Upper lobe of left lung (tissue), 6 donors: ENCODE results near the gene MYO9B. TPM values are rescaled to one million over a fixed set of nuclear protein-coding genes. Genes with fewer than 3 reads are reported as not detected.
A peak's percentile ranks its signal among the peaks of the same experiment; 100 is the strongest.

Experiments
- ATAC-seq, 2 donors: fragments of 200-7000 bp; cut with Tn5 transposase; one replicate each; pipeline ENCODE4 v1.9.1; 2022; ENCODE audit warnings: mild to moderate bottlenecking in 2 of 2, moderate library complexity in 2 of 2; ENCODE audit not compliant: low FRiP score in 2 of 2
- DNase-seq, 2 donors: peaks; one replicate each; pipeline ENCODE4 v3.0.0-alpha.2; 2019 to 2020
- H3K27ac ChIP-seq, 4 donors: fragments of 200-600 bp; sonication (generic); one replicate each; pipeline ENCODE4 v1.5.1; 2016 to 2019
- H3K27me3 ChIP-seq, 4 donors: fragments of 200-600 bp; sonication (generic); one replicate each; pipeline ENCODE4 v1.5.1; 2017 to 2019
- H3K36me3 ChIP-seq, 4 donors: fragments of 200-600 bp; sonication (generic); one replicate each; pipeline ENCODE4 v1.5.1; 2016 to 2019
- H3K4me1 ChIP-seq, 4 donors: fragments of 200-600 bp; sonication (generic); one replicate each; pipeline ENCODE4 v1.5.1; 2018 to 2019
- H3K4me3 ChIP-seq, 4 donors: fragments of 200-600 bp; sonication (generic); one replicate each; pipeline ENCODE4 v1.5.1; 2017 to 2019; ENCODE audit warnings: mild to moderate bottlenecking in 2 of 4, moderate library complexity in 1 of 4
- H3K9me3 ChIP-seq, 4 donors: fragments of 200-600 bp; sonication (generic); one replicate each; pipeline ENCODE4 v1.5.1; 2018 to 2019
- CTCF ChIP-seq, 6 experiments: fragments of 450-650 bp in 4 of 6; fragments of 200-600 bp in 2 of 6; sonication (generic) in 2 of 6; IDR thresholded peaks; one replicate each; pipeline ENCODE4 v1.5.1; 2016 to 2019; ENCODE audit warnings: antibody characterized with exemption in 6 of 6
- EP300 ChIP-seq, 4 donors: sonication (generic); formaldehyde crosslinking; IDR thresholded peaks; one replicate each; pipeline ENCODE4 v1.5.1; 2017; ENCODE audit warnings: antibody characterized with exemption in 4 of 4, control low read depth in 2 of 4
- POLR2A ChIP-seq, 4 donors: fragments of 450-650 bp; IDR thresholded peaks; one replicate each; pipeline ENCODE4 v1.5.1; 2016 to 2017; ENCODE audit warnings: antibody characterized with exemption in 4 of 4, mild to moderate bottlenecking in 2 of 4
- POLR2AphosphoS5 ChIP-seq, 2 donors: sonication (generic); formaldehyde crosslinking; IDR thresholded peaks; one replicate each; pipeline ENCODE4 v1.5.1; 2017; ENCODE audit warnings: antibody characterized with exemption in 2 of 2
- WGBS, 2 donors: methylation state at CpG; one replicate each; pipeline ENCODE4 v1.1.5; 2017 to 2018; 5-methylcytosine and 5-hydroxymethylcytosine counted together
- total RNA-seq, 6 donors: library from RNA; depleted of rRNA in 4 of 6; stranded (reverse); fragments of >200 nt in 4 of 6; gene quantifications; one replicate each; pipeline versions ENCODE4 v1.1.0 to v1.2.1, GENCODE V29; 2016 to 2021
- donor health status: DM: no; HTN: no; CAD: no; lungs with moderate emphysema.
- donor health status: DM: no; HTN: yes; CAD: no; lungs with severe emphysema.

MYO9B gene
- total RNA-seq, 6 donors from 2014 or later, result 72.3 to 408 (median 146) TPM

- TF ChIP-seq CTCF (IDR thresholded peaks at IDR 0.05), result no peak
- no peak for TF ChIP-seq POLR2A (IDR thresholded peaks at IDR 0.05)
- TF ChIP-seq POLR2AphosphoS5 (IDR thresholded peaks at IDR 0.05), result no peak
- TF ChIP-seq EP300 (IDR thresholded peaks at IDR 0.05), result no peak
- H3K27ac ChIP-seq, result peak overlapping the region; percentile 50 to 72 (median 64)
- no peaks in the 10 kb centered on the region for H3K27me3 ChIP-seq
- H3K4me3 ChIP-seq, result no peak overlapping the region
- H3K36me3 ChIP-seq, result no peaks in the 10 kb centered on the region
- peak in 1 of 2 donors; percentile 38 for DNase-seq
- WGBS, 2 donors, result 78 to 80% methylated on average over 23 of the region's 23 CpGs
- ATAC-seq, result peak in 1 of 2 donors; percentile 78
- no peaks in the 10 kb centered on the region for H3K9me3 ChIP-seq
- peaks cover 43 to 65% (median 43%) of the 10 kb centered on the region in 4 donors for H3K4me1 ChIP-seq
These were observed 19.8 kb downstream of the MYO9B start for GRCh38 chr19:17095141-17095919.

GRCh38 chr19:17097593-17098126 is 22.1 kb downstream of the MYO9B start:
- Histone ChIP-seq H3K36me3 (peaks cover 10 to 18% (median 14%) of the 10 kb centered on the region in 4 donors), H3K9me3 (no peaks in the 10 kb centered on the region), H3K27me3 (no peaks in the 10 kb centered on the region), H3K4me3 (no peak overlapping the region), H3K27ac (peak overlapping the region in 3 of 4 donors; percentile 42 to 64 (median 63)), H3K4me1 (peaks cover 28 to 44% (median 33%) of the 10 kb centered on the region in 4 donors)
- whole genome bisulfite sequencing, 2 donors, result 74 to 78% methylated on average over 8 of the region's 8 CpGs
- ATAC-seq (peak in 1 of 2 donors; percentile 62), DNase-seq (peak in 1 of 2 donors; percentile 57)
- TF ChIP-seq POLR2A (IDR thresholded peaks at IDR 0.05) (no peak), CTCF (IDR thresholded peaks at IDR 0.05) (no peak), EP300 (IDR thresholded peaks at IDR 0.05) (no peak), POLR2AphosphoS5 (IDR thresholded peaks at IDR 0.05) (no peak)

- WGBS, 2 donors, result 95 to 96% methylated on average over 9 of the region's 9 CpGs
- TF ChIP-seq EP300 (IDR thresholded peaks at IDR 0.05) (no peak), CTCF (IDR thresholded peaks at IDR 0.05) (no peak), POLR2AphosphoS5 (IDR thresholded peaks at IDR 0.05) (no peak), POLR2A (IDR thresholded peaks at IDR 0.05) (no peak)
- ATAC-seq (no peak), DNase-seq (no peak)
- H3K27me3 ChIP-seq, result no peaks in the 10 kb centered on the region
- no peaks in the 10 kb centered on the region for H3K9me3 ChIP-seq
- no peak overlapping the region for H3K4me3 ChIP-seq
- peaks cover 13 to 25% (median 17%) of the 10 kb centered on the region in 4 donors for H3K36me3 ChIP-seq
- peaks cover 28 to 44% (median 32%) of the 10 kb centered on the region in 4 donors for H3K4me1 ChIP-seq
- peak overlapping the region in 2 of 4 donors; percentile 63 to 64 for H3K27ac ChIP-seq
These were observed 22.7 kb downstream of the MYO9B start for GRCh38 chr19:17098326-17098725.

DNA sequence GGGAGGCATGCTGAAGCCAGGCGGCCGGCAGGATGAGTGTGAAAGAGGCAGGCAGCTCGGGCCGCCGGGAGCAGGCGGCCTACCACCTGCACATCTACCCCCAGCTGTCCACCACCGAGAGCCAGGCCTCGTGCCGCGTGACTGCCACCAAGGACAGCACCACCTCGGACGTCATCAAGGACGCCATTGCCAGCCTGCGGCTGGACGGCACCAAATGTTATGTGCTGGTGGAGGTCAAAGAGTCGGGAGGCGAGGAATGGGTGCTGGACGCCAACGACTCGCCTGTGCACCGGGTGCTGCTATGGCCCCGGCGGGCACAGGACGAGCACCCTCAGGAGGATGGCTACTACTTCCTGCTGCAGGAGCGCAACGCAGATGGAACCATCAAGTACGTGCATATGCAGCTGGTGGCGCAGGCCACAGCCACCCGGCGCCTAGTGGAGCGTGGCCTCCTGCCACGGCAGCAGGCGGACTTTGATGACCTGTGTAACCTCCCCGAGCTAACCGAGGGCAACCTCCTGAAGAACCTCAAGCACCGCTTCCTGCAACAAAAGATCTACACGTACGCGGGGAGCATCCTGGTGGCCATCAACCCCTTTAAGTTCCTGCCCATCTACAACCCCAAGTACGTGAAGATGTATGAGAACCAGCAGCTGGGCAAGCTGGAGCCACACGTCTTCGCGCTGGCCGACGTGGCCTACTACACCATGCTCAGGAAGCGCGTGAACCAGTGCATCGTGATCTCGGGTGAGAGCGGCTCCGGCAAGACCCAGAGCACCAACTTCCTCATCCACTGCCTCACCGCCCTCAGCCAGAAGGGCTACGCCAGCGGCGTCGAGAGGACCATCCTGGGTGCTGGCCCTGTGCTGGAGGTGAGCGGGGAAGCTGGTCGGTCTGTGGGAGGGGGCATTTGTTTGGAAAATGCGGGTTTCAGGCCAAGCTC is 26.4 kb downstream of the MYO9B start:
- Histone ChIP-seq H3K27ac (no peak overlapping the region), H3K36me3 (peaks cover 13 to 41% (median 22%) of the 10 kb centered on the region in 4 donors), H3K4me1 (peaks cover 11 to 15% (median 14%) of the 10 kb centered on the region in 4 donors), H3K27me3 (no peaks in the 10 kb centered on the region), H3K9me3 (no peaks in the 10 kb centered on the region), H3K4me3 (no peak overlapping the region)
- 96 to 98% methylated on average over 47 to 51 of the region's 59 CpGs for WGBS, 2 donors
- no peak for ATAC-seq
- no peak for TF ChIP-seq EP300 (IDR thresholded peaks at IDR 0.05)
- DNase-seq, result peak in 1 of 2 donors; percentile 78

DNA sequence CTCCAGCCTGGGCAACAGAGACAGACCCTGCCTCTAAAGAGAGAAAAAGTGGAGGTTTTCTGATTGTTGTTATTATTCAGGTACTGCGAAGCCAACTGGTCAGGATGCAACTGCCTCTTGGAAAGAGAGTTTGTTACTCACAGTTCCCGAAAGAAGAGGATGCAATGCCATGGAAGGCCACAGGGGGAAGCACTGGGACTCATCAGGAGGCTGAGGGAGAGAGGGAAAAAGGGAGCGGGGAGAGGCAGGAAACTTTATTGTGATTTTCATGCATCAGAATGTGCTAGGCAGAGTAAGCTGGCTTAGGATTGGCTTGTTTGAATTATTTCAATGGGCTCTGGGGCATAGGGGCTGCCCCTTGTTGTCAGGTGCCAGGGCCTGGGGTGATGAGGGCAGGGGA is 27.6 kb downstream of the MYO9B start:
- peaks cover 10 to 15% (median 12%) of the 10 kb centered on the region in 4 donors for H3K4me1 ChIP-seq
- DNase-seq (no peak), ATAC-seq (no peak)
- 83 to 91% methylated on average over 3 of the region's 3 CpGs for WGBS, 2 donors
- no peaks in the 10 kb centered on the region for H3K9me3 ChIP-seq
- no peak overlapping the region for H3K27ac ChIP-seq
- no peaks in the 10 kb centered on the region for H3K27me3 ChIP-seq
- H3K36me3 ChIP-seq, result peaks cover 13 to 41% (median 22%) of the 10 kb centered on the region in 4 donors
- H3K4me3 ChIP-seq, result no peak overlapping the region
- TF ChIP-seq CTCF (IDR thresholded peaks at IDR 0.05), result peak in 4 of 6 experiments; percentile 32 to 67 (median 51)
- no peak for TF ChIP-seq POLR2AphosphoS5 (IDR thresholded peaks at IDR 0.05)
